SIG-M5 (cell line): ENCODE measurements around the gene PPIF.
A peak's percentile ranks its signal among the peaks of the same experiment; 100 is the strongest.

Experiments
- DNase-seq: peaks from one replicate; lab custom pipeline; 2025; lab: John Stamatoyannopoulos, UW

The PPIF gene

DNA sequence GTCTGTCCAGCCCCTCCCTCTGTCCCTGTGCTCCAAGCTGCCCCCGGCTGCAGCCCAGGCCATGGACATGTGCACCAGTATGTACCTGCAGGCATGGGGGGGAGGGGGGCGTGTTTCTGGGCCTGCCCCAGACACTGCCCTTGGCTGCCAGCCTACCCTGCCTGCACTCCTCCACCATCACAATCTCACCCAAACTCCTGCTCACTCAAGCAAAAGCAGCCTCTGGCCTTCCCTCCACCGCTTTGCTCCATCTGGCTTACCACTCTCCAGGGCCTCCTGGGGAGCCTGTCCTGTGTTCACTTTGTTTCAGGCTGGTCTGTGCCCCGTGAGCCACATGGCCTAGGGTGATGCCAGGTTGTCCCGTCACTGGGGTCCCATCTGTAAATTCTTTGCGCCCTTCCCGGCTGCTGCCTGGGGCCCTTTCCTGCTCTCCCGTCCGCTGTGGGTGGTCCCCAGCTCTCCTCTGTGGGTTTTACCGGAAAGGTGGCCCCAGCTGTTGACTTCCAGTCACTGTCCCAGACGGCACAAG, 33.3 kb upstream of the PPIF start:
- no peak for DNase-seq

DNA sequence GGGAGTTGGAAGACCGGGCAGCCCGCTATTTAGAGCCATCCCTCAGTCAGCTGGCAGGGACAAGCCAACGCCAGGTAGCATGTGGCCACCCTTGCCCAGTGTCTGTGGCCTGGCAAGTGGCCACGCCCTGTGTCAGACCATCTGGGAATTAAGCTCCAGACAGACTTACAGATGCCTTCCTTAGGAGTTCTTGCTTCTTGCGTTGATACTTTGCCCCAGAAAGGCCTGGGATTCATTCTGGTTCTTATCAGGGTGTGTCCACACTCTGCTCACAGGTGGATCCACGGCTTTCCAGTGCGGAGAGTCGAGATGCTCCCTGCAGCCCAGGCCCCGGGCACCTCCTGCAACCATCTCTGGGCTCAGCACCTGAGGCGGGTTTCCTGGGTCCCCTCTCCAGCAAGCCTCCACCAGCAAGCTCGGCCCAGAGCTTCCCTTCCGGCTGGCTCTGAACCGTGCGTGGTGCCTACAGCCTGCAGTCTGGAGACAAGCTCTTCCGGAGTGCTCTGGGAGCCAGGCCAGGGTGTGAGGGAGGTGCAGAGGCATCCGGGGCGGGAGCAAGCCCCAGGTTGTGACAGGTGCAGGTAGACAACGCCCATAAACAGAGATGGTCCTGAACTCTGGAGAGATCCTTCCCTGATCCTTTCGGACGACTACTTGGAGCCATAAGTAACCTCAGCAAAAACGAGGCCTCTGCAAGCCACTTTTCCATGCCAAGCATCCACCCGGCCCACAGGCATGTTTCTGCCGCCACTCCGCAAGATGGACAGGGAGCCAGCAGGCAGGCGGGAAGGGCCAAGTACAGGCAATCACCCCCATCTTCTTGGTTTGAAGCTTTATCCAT, 32.3 kb upstream of the PPIF start:
- DNase-seq: no peak

DNA sequence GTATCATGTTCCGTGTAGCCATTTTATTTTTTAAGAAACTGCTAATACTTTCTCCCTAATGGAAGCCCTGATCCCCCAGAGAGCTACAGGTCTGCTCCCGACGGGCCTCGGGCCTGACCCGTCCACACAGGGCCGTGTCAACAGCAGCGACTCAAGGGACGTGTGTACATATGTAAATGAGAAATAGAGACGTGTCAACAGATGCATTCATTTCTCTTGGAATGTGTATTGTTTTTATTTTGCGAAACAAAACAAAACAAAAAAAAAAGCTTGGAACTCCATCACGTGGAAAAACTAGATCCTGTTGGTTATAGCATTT, 31.7 kb upstream of the PPIF start:
- no peak for DNase-seq

DNA sequence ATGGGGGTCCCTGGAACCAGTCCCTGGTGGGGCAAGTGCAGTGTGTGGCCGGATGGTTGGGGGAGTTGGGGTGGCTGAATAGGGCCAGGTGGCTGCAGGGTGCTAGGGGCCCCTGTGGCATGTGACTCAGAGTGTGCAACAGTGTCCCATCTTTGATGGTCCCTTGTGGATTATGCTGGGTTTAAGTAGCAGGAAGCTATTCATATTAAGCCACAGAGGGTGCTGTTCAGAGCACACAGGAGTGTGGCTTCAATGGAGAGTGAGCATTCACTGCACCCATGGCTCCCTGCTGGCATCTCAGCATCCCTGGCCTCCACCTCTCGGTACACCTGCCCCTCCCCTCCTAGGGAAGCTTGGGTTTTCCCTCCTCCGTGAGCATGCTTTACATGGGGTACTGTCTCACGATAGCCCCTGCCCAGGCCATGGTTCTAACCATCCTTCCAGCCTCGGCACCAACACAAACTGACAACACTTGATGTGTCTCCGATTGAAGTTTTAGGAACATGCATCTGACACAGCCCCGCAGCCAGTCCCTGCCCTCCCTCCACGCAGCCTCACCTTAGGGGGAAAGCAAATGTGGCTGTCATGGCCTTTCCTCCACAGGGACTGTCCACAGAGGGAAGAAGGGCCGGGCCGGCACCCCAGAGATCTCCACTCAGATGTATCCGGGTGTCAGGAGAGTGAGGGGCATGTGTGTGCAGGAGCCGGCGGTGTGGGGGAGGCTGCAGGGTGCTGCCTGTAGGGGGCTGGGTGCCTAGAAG, 30.4 kb upstream of the PPIF start:
- DNase-seq: no peak

DNA sequence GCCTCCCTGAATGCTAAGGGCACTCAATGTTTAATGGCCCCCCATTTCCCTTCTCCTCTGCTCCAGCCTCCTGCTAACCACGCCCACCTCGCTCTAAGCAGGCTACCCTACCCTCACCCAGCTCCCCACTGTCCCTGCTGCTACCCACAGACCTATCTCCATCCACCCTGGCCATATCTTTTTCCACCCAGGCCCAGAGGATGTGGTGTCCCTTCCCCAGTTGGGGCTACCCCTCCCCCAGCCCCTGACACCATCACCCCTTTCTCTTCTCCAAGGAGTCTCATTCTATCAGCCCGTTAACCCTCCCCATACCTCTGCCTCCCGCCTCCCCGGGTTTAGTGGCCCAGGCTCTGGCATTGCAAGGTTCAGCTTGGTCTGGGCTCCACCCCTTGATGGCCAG, 28.9 kb upstream of the PPIF start:
- DNase-seq: no peak

DNA sequence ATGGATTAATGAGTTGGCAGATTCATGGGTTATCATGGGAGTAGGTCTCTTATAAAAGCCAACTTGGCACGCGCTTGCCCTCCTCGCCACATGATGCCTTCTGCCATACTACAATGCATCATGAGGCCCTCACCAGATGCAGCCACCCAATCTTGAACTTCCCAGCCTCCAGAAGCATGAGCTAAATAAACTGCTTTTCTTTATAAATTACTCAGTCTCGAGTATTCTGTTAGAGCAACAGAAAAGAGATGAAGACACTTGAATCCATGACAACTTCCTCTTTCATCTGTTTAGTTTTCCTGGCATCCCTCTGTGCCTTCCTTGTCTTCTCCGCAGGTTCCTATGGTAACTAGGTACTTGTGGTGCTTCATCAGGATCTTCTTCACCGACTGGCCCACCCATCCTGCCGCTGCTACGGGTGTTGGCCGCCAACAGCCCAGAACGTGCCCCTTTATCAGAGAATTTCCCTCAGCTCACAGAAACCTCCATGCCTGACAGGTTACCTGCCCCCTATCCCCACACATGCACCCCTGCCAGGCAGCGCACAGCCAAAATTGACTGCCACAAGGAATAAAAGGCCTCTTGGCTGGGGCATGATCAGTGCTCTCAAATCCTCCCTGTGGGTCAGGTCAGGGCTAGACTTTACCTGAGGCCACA, 28.0 kb upstream of the PPIF start:
- DNase-seq: no peak

DNA sequence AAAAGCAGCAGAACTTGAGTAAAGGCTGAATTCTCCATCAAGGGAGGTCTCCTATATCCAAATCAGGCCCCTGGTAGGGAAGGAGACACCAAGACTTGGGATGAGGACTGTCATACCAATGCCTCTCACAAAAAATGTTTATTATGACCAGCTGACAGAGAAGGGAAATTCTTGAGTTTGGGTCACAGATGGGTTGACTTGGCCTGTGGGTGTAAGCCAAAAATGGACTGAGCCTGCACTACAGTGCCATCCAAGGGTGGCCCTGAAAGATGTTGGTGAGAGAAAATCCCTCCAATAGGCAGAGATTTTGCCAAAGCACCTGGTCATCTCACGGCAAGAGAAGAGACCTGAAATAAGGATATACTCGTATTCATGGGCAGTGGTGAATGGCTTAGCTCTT, 27.0 kb upstream of the PPIF start:
- DNase-seq: no peak

DNA sequence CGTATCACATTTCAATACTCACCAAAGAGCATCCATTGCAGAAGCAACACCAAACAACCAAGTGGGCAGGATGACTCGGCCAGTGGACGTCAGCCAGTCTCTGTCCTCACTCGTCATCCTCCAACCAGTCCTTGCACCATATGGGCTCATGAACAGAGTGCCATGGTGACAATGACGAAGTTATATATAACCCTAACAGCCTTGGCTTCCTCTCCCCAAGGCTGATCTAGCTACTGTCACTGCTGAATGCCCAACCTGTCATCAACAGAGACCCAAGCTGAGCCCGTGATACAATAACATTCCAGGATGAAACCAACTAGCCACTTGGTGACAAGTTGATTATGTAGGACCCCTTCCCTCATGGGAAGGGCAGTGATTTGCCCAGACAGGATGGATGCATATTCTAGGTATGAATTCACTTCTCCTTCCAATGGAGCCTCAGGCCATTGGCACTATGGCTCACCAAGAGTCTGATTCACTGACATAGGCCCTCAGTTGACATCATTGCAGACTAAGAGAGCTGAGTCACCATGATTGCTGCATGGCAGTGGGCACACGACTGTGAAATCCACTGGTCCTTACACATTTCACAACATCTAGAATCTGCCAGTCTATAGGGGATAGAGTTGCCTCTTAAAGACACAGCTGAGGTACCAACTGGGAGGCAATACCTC, 26.3 kb upstream of the PPIF start:
- DNase-seq: peak; percentile 64

DNA sequence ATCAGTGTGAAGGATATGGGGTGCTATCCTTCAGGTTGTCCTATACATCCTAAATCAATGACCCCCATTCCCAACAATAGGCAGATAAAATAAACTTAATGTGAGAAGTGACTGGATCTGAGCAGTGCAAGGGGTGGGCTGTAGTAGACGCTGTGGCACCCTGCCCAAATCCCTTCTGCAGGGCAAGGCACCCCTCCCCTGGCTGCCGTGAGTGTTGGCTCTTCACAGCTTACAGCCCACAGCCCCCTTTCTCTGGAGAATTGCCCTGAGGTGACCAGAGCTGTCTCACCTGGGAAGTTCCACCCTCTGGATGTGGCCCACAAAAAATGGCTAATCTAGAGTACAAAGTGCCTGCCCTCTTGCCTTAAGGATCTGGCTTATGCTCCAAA, 25.8 kb upstream of the PPIF start:
- no peak for DNase-seq

DNA sequence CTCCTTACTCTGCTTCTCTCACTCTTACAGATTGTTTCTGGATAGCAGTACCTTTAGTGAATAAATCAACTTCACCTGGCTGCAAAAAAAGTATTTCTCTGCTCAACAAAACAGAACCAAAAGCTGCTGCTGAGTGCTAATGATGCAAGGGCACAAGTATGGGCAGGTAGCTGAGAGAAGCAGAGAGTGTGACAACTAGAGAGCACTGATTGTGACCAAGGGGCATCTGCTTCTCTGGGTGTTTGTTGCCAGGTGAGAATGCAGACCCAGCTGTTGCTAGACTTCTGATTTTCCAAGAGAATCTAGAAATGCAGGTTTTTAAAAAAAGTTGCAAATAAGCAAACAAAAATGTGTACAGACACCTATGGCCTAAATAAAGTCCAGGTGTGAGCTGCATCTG, 25.3 kb upstream of the PPIF start:
- DNase-seq: no peak

DNA sequence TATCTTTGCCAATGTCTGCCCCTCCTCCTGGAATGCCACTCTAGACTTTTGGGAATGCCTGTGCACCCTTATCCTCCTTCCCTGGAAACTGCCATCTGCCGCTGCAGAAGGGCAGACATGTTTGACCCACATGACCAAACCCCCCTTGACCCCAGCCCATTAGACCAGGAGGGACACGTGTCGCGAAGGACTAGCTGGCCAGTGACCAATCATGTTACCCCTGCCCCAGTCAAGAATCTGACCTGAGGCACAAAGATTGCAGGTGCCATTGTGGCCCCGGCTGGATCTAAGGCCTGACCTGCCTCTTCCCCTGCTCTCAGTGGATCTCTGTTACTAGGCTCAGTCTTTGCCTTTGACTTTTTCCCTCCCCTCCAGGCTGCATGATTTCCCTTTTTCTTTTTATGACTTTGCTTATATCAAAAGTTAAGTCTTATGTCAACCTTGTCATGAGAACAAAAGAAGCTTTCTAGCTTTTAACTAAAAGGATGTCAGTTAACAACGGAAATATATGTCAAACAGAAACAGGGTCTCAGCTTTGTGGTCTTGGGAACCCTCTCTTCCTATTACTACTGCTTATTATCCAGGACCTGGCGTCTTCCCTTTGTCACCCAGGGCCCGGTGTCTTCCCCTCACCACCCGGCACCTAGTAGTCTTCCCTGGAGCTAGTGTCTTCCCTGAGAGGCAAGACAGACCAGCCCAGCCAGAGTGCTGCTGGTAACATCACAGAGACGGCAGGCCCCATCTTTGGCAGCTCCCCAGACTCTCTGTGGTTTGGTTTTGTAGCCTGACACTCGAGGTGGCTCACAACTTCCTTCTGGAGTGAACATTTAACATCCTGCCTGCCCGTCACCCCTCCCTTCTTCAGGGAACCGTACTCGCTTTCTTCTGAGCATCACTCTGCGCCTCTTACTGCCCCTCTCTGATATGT, 24.4 kb upstream of the PPIF start:
- no peak for DNase-seq

DNA sequence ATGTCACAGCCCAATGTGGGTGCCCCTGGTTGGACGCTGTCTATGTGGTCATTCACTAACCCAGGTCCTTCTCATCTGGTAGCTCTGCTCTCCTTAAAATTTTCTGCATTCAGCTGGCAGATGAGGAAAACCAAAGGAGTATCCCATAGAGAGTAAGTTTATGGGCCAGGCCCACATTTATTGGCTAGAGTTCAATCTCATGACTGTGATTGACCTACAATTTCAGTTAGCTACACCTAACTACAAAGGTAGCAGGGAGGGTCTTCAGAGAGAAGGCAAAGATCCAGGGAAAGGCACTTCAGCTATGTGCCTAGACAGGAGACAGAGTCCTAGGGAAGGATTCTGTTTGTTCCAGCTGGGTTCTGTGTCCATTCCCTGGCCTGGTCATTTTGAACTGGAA, 23.7 kb upstream of the PPIF start:
- DNase-seq: no peak

DNA sequence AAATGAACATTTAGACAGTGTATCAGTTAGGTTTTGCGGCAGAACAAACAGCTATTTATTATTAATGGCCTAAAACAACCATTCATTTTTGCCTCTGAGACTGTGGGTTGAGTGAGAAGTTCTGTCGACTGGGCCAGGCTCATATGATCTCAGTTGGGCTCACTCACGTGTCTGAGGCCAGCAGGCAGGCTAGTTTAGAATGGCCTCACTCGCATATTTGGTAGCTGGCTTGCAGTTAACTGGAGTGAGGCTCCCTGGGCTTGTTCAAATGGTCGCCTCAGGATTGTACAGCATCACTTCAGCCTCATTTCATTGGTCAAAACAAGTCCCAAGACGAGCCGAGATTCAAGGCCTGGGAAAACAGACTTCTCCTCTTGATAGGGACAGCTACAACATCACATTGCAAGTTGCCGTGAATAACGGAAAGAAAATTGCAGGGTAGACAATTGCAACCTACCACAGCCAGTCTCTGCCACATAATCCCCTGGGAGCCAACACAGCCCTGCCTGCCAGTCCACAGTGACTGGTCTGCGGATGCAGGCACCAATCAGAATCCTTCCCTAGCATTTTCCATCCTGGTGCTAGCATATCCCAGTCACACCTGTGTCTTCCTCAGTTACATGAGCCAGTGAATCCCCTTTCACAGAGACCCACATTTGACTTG, 23.1 kb upstream of the PPIF start:
- no peak for DNase-seq

DNA sequence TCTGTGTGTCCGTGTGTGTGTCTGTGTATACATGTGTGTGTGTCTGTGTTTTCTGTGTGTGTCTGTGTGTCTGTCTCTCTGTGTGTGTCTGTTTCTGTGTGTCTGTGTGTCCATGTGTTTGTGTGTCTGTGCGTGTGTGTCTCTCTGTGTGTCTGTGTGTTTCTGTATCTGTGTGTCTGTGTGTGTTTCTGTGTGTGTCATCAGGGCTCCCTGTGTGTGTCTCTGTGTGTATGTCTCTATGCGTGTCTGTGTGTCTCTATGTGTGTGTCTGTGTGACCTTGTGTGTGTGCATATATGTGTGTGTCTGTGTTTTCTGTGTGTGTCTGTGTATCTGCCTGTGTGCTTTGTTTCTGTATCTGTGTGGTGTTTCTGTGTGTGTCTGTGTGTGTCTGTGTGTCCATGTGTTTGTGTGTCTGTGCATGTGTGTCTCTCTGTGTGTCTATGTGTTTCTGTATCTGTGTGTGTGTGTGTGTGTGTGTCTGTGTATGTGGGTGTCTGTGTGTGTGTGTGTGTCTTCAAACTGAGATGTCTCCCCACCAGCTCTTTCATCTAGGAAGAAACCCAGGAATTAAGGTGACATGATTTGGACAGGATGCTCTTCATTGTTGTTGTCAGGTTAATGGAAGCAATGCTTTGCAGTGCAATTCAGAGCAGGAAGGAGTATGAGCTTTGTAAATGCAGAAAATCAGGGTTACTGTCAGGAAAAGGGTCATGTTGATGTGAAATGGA, 20.7 kb upstream of the PPIF start:
- no peak for DNase-seq

DNA sequence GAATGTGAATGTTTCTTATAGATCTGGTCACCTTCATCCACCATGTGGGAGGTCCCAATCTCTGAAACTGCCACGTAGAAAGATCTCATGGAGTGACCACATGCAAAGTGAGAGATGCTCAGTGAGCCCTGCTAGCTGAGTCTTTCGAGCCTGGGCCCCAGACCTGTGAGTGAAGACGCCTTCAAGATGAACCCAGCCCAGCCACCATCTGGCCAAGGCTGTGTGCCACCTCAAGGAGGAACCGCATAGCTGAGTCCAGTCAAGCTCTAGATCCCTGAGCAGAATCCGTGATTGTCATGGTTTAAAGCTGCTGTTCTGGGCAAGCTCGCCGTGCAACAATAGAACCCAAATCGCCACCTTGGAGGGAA, 20.2 kb upstream of the PPIF start:
- DNase-seq: no peak

DNA sequence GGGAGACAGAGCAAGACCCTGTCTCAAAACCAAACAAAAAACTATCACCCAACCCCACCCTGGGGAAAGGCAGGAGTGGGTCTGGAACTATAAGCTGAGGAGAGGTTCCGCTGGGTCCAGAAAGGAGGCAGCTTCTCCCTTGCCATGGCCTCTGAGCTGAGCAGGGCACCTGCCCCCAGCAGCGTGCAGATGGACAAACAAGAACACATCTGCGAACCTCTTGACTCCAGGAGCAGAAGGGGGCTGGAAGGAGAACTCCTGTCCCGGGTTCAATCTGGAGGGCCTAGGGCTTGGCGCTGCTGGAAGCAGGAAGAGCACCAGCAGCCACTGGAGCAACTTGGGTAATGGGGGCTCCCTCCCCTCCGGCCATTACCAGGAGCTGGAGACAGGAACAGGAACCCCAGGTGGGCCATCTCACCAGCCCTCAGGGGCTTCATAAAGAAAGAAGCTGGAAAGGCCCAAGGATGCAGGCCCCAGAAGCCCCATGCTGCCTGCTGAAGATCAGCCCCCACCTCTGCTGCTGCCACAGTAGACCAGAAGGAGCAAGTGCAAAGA, 19.0 kb upstream of the PPIF start:
- no peak for DNase-seq

DNA sequence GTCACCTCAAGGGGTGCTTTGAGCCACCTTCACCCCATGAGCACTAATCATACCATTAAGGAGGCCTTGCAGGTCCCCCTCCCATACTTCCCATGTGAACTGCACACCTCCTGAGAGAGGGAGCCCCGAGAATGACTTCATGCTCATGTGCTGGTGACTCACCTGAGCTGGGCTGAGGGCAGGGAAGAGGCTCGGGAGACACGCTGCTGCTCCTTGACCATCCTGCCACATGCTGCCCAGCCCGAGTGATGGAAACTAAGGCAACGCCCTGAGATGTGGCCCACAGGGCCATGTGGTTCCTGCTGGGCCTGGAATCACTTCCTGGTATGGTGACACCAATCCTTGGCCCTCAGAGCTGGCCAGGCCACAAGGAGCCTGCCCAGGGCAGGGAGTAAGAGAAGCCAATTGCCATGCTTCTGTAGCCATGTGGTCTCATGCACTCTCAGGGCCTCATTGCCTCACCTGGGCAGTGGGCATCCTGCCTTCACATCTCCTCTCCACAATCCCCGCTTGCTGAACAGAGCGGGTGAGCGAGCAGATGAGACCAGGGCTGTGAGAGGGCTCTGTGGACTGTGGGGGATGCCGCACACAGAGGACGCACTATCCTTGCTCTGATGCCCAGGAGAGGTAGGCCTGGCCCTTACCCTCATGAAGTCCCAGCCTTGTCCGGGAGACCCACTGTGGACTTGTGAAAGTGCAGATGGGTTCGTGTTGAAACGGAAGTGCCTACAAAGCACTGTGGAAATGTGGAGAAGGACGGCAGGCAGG, 18.3 kb upstream of the PPIF start:
- DNase-seq: no peak

DNA sequence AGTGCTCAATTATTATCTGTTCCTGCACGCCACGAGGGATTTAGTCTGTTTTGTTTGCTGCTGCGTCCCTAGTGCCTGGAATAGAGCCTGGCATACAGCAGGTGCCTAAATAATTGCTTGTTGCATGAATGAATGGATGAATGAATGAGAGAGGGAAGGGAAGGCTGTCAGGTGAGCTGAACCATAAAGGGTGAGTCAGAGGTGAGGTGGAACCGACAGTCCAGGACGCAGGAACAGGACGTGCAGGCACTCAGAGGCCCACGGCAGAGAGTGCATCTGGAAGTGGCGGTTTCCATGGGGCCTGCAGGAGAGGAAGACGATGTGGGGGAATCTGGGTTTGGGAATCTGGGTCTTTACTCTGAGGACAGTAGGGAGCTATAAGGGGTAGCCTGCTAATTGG, 17.7 kb upstream of the PPIF start:
- no peak for DNase-seq

DNA sequence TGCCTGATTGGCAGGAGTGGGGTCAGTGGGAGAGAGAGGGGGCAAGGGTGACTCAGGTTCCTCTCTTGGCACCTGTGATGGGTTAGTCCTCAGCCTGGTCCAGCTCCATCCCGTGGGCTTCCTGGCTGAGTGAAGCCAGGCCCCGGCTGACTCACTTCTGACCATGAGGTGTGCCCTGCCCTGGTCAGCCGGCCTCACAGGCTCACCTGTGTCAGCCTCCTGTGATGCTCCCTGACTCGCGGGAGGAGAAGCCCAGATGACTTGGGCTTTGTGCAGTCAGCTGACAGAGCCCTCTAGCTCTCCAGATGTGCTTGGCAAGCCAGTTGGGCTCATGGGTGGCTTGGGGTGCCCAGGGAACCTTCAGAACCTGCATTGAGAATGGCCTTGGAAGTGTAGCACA, 16.0 kb upstream of the PPIF start:
- no peak for DNase-seq
